GM12878 (cell line): Measurements from ENCODE around the gene MAPKAP1.

Experiments used
- CTCF ChIP-seq, 3 experiments: IDR thresholded peaks in 2 of 3; conservative IDR thresholded peaks in 1 of 3; 2 replicates each; pipeline ENCODE4 v1.5.1; 2011; ENCODE audit warnings: low read depth in 3 of 3, low read length in 3 of 3, mild to moderate bottlenecking in 3 of 3, control low read depth in 2 of 3, moderate library complexity in 2 of 3, inconsistent platforms in 1 of 3, mixed read lengths in 1 of 3; ENCODE audit not compliant: control insufficient read depth in 2 of 3, insufficient read depth in 1 of 3; ENCODE audit errors: extremely low read depth in 1 of 3
- EP300 ChIP-seq, 2 experiments: fragments of 150-350 bp in 1 of 2; IDR thresholded peaks; 2 replicates each; pipeline ENCODE4 v1.6.1; 2011 to 2012; ENCODE audit warnings: low read depth in 2 of 2, low read length in 2 of 2, borderline replicate concordance in 1 of 2, improper control_type of control experiment in 1 of 2, inconsistent platforms in 1 of 2; ENCODE audit not compliant: control insufficient read depth in 1 of 2
- ESRRA ChIP-seq: IDR thresholded peaks from 2 replicates; pipeline ENCODE4 v1.6.1; 2012; ENCODE audit warnings: mild to moderate bottlenecking, low read length, improper control_type of control experiment
- EZH2 ChIP-seq: IDR thresholded peaks from 2 replicates; pipeline ENCODE4 v1.6.1; 2012; ENCODE audit warnings: low read depth, mild to moderate bottlenecking, control low read depth, inconsistent platforms, low read length, borderline replicate concordance; ENCODE audit not compliant: control insufficient read depth
- GABPA ChIP-seq: IDR thresholded peaks from 2 replicates; pipeline ENCODE4 v1.6.1; 2014; ENCODE audit warnings: antibody characterized with exemption, low read depth, mild to moderate bottlenecking, inconsistent platforms
- IRF3 ChIP-seq: fragments of 450-650 bp; IDR thresholded peaks from 2 replicates; pipeline ENCODE4 v1.6.1; 2014; ENCODE audit warnings: mild to moderate bottlenecking
- PAX8 ChIP-seq: fragments of 450-650 bp; IDR thresholded peaks from 2 replicates; pipeline ENCODE4 v1.6.1; 2017; ENCODE audit warnings: mild to moderate bottlenecking, moderate library complexity
- POLR2A ChIP-seq: IDR thresholded peaks from 2 replicates; pipeline ENCODE4 v1.6.1; 2011; ENCODE audit warnings: low read depth, mild to moderate bottlenecking, low read length
- RBBP5 ChIP-seq: fragments of 200-600 bp; sonication (generic); conservative IDR thresholded peaks from 2 replicates; pipeline ENCODE4 v1.6.1; 2016
- TCF3 ChIP-seq: IDR thresholded peaks from 2 replicates; pipeline ENCODE4 v1.6.1; 2012; ENCODE audit warnings: low read depth, mild to moderate bottlenecking, low read length, borderline replicate concordance; ENCODE audit not compliant: insufficient read depth
- YY1 ChIP-seq: IDR thresholded peaks from 2 replicates; pipeline ENCODE4 v1.6.1; 2011; ENCODE audit warnings: low read depth, mild to moderate bottlenecking, low read length
- ZNF384 ChIP-seq: IDR thresholded peaks from 2 replicates; pipeline ENCODE4 v1.6.1; 2012; ENCODE audit warnings: low read depth, mild to moderate bottlenecking, low read length, improper control_type of control experiment, borderline replicate concordance
- ZSCAN29 ChIP-seq: fragments of 450-650 bp; IDR thresholded peaks from 2 replicates; pipeline ENCODE4 v1.6.1; 2017; ENCODE audit warnings: mild to moderate bottlenecking, moderate library complexity

- TF ChIP-seq POLR2A: no peak
- no peak for TF ChIP-seq EZH2
- no peak for TF ChIP-seq ZNF384
- TF ChIP-seq GABPA: no peak
- TF ChIP-seq PAX8: no peak
- TF ChIP-seq CTCF (IDR thresholded peaks at IDR 0.05 in 2 of 3, conservative IDR thresholded peaks at IDR 0.05 in 1 of 3; ENCODE audit: control insufficient read depth in 2 of 3, extremely low read depth in 1 of 3, insufficient read depth in 1 of 3, low read depth in 3 of 3, low read length in 3 of 3): no peak
- TF ChIP-seq RBBP5: no peak
- no peak for TF ChIP-seq ZSCAN29
- TF ChIP-seq YY1: no peak
- no peak for TF ChIP-seq ESRRA
- TF ChIP-seq IRF3: no peak
- no peak for TF ChIP-seq EP300 (IDR thresholded peaks at IDR 0.05; ENCODE audit: borderline replicate concordance in 1 of 2, control insufficient read depth in 1 of 2, low read depth in 2 of 2, low read length in 2 of 2)
- no peak for TF ChIP-seq TCF3
These were observed 156.8 kb downstream of the MAPKAP1 start for GRCh38 chr9:125549891-125550885.
